ENCODE data around the gene ASXL2. TPM values are rescaled to one million over a fixed set of nuclear protein-coding genes. Genes with fewer than 3 reads are reported as not detected.

ASXL2 gene
- total RNA-seq, 4 donors from 2014 or later = 4.6 to 29.7 (median 10.6) TPM

DNA sequence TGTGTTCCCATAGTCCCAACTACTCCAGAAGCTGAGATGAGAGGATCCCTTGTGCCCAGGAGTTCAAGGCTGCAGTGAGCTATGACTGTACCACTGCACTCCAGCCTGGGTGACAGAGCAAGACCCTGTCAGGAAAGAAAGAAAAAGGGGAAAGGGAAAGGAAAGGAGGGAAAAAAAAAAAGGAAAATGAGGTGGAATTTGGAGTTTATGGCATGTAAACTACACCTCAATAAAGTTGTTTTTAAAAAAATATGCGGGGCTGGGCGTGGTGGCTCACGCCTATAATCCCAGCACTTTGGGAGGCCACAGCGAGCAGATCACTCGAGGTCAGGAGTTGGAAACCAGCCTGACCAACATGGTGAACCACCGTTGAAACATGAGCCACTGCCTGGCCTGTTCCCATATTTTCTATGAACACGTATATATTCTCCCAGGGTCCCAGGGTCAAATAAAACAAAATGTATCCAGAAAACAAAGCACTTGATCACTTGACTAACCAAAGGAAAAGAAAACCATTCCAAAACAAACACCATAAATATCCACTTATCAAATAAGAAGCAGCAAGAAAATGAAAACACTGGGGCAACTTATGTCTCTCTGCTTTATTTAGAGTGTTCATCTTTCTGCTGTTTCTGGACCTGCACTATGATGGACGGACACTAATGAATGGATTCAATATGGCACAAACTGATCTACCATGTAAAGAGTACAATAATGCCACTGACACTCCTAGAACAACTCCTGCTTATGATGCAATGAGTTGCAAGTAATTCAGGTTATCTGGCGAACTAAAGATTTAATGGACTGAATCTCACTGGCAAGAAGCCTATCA, 56.8 kb downstream of the ASXL2 start:
- H3K4me3 ChIP-seq = peak overlapping the region in 1 of 2 donors; percentile 1
- H3K27me3 ChIP-seq = no peaks in the 10 kb centered on the region
- H3K4me1 ChIP-seq = no peaks in the 10 kb centered on the region
- intact Hi-C loops (cut with DNase I; ENCODE audit: low total_unique reads) = no loop called here
- TF ChIP-seq, protein P1, sequence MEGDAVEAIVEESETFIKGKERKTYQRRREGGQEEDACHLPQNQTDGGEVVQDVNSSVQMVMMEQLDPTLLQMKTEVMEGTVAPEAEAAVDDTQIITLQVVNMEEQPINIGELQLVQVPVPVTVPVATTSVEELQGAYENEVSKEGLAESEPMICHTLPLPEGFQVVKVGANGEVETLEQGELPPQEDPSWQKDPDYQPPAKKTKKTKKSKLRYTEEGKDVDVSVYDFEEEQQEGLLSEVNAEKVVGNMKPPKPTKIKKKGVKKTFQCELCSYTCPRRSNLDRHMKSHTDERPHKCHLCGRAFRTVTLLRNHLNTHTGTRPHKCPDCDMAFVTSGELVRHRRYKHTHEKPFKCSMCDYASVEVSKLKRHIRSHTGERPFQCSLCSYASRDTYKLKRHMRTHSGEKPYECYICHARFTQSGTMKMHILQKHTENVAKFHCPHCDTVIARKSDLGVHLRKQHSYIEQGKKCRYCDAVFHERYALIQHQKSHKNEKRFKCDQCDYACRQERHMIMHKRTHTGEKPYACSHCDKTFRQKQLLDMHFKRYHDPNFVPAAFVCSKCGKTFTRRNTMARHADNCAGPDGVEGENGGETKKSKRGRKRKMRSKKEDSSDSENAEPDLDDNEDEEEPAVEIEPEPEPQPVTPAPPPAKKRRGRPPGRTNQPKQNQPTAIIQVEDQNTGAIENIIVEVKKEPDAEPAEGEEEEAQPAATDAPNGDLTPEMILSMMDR (IDR thresholded peaks at IDR 0.05) = no peak
- no peak for TF ChIP-seq POLR2A (IDR thresholded peaks at IDR 0.05)
- peak overlapping the region in 1 of 2 donors; percentile 35 for H3K27ac ChIP-seq
- DNase-seq = no peak
- H3K36me3 ChIP-seq = no peaks in the 10 kb centered on the region
- H3K9me3 ChIP-seq = no peaks in the 10 kb centered on the region

DNA sequence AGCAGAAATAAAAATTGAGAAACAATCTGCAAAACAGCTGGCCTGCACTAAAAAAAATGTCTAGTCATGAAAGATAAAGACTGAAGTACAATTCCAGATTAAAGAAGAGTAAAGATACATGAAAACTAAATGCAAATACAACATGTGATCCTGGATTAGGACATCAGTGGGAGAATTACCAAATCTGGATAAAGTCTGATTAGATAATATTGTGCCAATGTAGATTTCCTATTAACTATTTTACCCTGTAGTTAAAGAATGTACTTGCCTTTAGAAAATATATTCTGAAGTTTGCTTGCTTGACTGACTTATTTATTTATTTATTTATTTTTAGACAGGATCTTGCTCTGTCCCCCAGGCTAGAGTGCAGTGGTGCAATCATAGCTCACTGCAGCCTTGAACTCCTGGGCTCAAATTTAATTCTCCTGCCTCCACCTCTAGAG, 58.7 kb downstream of the ASXL2 start:
- no peak overlapping the region for H3K4me3 ChIP-seq
- no peaks in the 10 kb centered on the region for H3K4me1 ChIP-seq
- no peak overlapping the region for H3K27ac ChIP-seq
- H3K27me3 ChIP-seq = no peaks in the 10 kb centered on the region
- intact Hi-C loops (cut with DNase I; ENCODE audit: low total_unique reads) = no loop called here
- H3K9me3 ChIP-seq = no peaks in the 10 kb centered on the region
- no peak for TF ChIP-seq POLR2A (IDR thresholded peaks at IDR 0.05)
- no peak for DNase-seq
- no peaks in the 10 kb centered on the region for H3K36me3 ChIP-seq

DNA sequence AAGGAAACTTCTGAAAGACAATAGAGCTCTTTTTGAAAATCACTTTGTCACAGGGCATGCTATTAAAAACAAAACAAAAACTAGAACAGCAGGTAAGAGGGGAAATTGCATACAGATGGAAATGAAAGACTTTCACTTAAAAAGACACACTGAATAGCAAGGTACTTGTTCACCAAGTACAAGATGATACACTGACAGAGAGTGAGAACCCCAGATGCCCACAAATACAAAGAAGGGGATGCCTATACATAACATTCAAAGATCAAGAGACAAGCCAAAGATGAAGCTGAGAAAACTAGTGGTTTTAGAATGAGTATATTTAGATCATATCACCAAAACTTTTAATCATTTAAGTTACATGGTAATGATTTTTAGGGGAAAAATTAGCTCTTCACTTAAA, 60.7 kb downstream of the ASXL2 start:
- TF ChIP-seq, protein P1 (IDR thresholded peaks at IDR 0.05) = no peak
- TF ChIP-seq POLR2A (IDR thresholded peaks at IDR 0.05) = no peak
- H3K36me3 ChIP-seq = no peaks in the 10 kb centered on the region
- intact Hi-C loops (cut with DNase I; ENCODE audit: low total_unique reads) = no loop called here
- DNase-seq = no peak
- H3K4me1 ChIP-seq = no peaks in the 10 kb centered on the region
- no peaks in the 10 kb centered on the region for H3K27me3 ChIP-seq
- H3K27ac ChIP-seq = no peak overlapping the region
- no peak overlapping the region for H3K4me3 ChIP-seq
- no peaks in the 10 kb centered on the region for H3K9me3 ChIP-seq

DNA sequence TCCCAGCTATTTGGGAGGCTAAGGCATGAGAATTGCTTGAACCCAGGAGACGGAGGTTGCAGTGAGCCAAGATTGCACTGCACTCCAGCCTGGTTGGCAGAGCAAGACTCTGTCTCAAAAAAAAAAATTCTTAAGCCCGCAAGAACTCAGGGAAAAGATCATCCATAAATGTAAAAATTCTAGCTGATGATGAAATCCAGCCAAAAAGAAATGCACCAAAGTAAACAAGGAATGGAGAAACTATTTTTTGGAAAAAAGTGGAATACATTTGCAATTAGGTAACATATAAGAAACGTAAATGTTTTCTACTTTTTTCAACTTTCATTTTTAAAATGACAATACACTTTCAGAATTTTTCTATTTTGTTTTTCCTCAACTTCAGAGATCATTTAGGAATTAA, 61.3 kb downstream of the ASXL2 start:
- H3K9me3 ChIP-seq = no peaks in the 10 kb centered on the region
- TF ChIP-seq POLR2A (IDR thresholded peaks at IDR 0.05) = no peak
- TF ChIP-seq, protein P1 (IDR thresholded peaks at IDR 0.05) = no peak
- H3K4me1 ChIP-seq = no peaks in the 10 kb centered on the region
- no peak for DNase-seq
- H3K36me3 ChIP-seq = no peaks in the 10 kb centered on the region
- no peak overlapping the region for H3K4me3 ChIP-seq
- H3K27me3 ChIP-seq = no peaks in the 10 kb centered on the region
- intact Hi-C loops (cut with DNase I; ENCODE audit: low total_unique reads) = no loop called here
- H3K27ac ChIP-seq = no peak overlapping the region

DNA sequence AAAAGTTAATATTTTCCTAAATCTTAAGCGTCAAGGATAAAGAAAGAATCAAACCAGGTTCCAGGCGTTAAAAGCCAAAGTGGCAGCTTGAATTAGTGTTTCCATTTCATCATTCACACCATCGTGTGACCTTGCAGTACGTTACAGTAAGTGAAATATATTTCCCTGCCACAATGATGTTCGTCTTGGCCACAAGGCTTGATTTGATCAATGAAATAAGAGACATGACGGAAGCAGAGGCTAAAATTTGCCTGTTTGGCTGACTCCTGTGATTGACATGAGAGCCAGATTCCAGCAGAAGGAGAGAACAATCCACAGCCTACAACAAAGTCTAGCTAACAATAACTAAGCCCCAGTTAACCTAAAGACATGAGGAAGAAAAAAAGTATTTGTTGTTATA, 62.0 kb downstream of the ASXL2 start:
- TF ChIP-seq, protein P1 (IDR thresholded peaks at IDR 0.05) = no peak
- TF ChIP-seq POLR2A (IDR thresholded peaks at IDR 0.05) = no peak
- no peaks in the 10 kb centered on the region for H3K36me3 ChIP-seq
- intact Hi-C loops (cut with DNase I; ENCODE audit: low total_unique reads) = no loop called here
- DNase-seq = no peak
- H3K4me3 ChIP-seq = no peak overlapping the region
- no peak overlapping the region for H3K27ac ChIP-seq
- H3K4me1 ChIP-seq = no peaks in the 10 kb centered on the region
- H3K27me3 ChIP-seq = no peaks in the 10 kb centered on the region
- H3K9me3 ChIP-seq = no peaks in the 10 kb centered on the region
